Measurements from ENCODE around the gene PGBD1. TPM values are rescaled to one million over a fixed set of nuclear protein-coding genes. Genes with fewer than 3 reads are reported as not detected.

The PGBD1 gene
- total and polyA plus RNA-seq, 2 donors (not counting 1 experiment from before 2014, with no cell fraction given), result 0.55 to 2.4 TPM

DNA sequence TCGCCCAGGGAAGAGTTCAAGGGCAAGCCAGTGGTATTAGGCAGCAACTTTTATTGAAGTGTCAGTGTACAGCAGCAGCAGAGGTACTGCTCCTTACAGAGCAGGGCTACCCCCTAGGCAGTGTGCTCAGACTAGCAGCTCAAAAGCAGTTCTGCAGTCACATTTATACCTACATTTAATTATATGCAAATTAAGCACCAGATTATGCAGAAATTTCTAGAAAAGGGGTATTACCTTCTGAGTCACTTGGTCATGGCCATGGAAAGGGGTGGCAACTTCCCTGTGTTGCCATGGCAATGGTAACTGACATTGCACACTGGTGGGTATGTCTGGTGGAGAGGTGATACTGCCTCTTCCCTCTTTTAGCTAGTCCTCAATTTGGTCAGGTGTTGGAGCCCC is 27.3 kb upstream of the PGBD1 start:
- H3K4me3 ChIP-seq (ENCODE audit: control extremely low read depth in 1 of 5, extremely low read depth in 1 of 5, insufficient read depth in 1 of 5, low read depth in 2 of 5, low read length in 4 of 5), result no peak overlapping the region
- Mint-ChIP-seq H3K27ac (no peak overlapping the region), H3K9me3 (ENCODE audit: insufficient read depth) (no peaks in the 10 kb centered on the region), H3K27me3 (peaks cover 3% of the 10 kb centered on the region), H3K4me3 (no peak overlapping the region), H3K4me1 (peaks cover 29% of the 10 kb centered on the region)
- peaks cover 0 to 12% (median under 1%) of the 10 kb centered on the region in 3 donors for H3K9me3 ChIP-seq (ENCODE audit: control extremely low read depth in 1 of 3, control insufficient read depth in 2 of 3, insufficient read depth in 1 of 3, low read length in 2 of 3)
- no peaks in the 10 kb centered on the region for H3K36me3 ChIP-seq (replicated peaks in 1 of 2; ENCODE audit: control extremely low read depth in 1 of 2, control insufficient read depth in 1 of 2, extremely low read depth in 1 of 2, insufficient read depth in 2 of 2, low read length in 1 of 2)
- no peak overlapping the region for H3K4me2 ChIP-seq (replicated peaks; ENCODE audit: low read depth, low read length, poor library complexity, severe bottlenecking)
- CTCF ChIA-PET, result interaction anchor here (1.1 kb wide), 1 partner anchor 12 kb away, joined by 3 read pairs; no protein-coding TSS in a partner anchor
- no peak for ATAC-seq (ENCODE audit: low read depth)
- peaks cover 14 to 28% of the 10 kb centered on the region in 2 donors for H3K4me1 ChIP-seq (ENCODE audit: control insufficient read depth in 2 of 2, insufficient read depth in 2 of 2, low read length in 2 of 2)
- 100% methylated on average over 1 of the region's 1 CpG for WGBS (ENCODE audit: insufficient coverage)
- no peak overlapping the region for H3K9ac ChIP-seq (ENCODE audit: low read length)
- peak; percentile 27 for DNase-seq
- intact Hi-C loops (cut with micrococcal nuclease), result no loop called here
- H2AFZ ChIP-seq (ENCODE audit: insufficient read depth, low read depth, low read length, poor library complexity, severe bottlenecking), result no peak overlapping the region
- no peak overlapping the region for H3K27ac ChIP-seq (ENCODE audit: low read length in 2 of 2)
- POLR2A ChIA-PET, result no interaction called here
- no peak for TF ChIP-seq EZH2 (IDR thresholded peaks at IDR 0.05; ENCODE audit: borderline replicate concordance, insufficient read depth, low read depth, low read length, poor library complexity, severe bottlenecking)
- TF ChIP-seq, protein P1, sequence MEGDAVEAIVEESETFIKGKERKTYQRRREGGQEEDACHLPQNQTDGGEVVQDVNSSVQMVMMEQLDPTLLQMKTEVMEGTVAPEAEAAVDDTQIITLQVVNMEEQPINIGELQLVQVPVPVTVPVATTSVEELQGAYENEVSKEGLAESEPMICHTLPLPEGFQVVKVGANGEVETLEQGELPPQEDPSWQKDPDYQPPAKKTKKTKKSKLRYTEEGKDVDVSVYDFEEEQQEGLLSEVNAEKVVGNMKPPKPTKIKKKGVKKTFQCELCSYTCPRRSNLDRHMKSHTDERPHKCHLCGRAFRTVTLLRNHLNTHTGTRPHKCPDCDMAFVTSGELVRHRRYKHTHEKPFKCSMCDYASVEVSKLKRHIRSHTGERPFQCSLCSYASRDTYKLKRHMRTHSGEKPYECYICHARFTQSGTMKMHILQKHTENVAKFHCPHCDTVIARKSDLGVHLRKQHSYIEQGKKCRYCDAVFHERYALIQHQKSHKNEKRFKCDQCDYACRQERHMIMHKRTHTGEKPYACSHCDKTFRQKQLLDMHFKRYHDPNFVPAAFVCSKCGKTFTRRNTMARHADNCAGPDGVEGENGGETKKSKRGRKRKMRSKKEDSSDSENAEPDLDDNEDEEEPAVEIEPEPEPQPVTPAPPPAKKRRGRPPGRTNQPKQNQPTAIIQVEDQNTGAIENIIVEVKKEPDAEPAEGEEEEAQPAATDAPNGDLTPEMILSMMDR (IDR thresholded peaks at IDR 0.05), result no peak
- peaks cover 17% of the 10 kb centered on the region for H3K79me2 ChIP-seq (ENCODE audit: control insufficient read depth, insufficient read depth, low read length)
- peaks cover 0 to 3% (median 2%) of the 10 kb centered on the region in 4 experiments for H3K27me3 ChIP-seq (replicated peaks in 1 of 4; ENCODE audit: control extremely low read depth in 1 of 4, control insufficient read depth in 3 of 4, insufficient read depth in 4 of 4, low read length in 3 of 4)
- H4K20me1 ChIP-seq (ENCODE audit: control insufficient read depth, insufficient read depth, low read length, poor library complexity, severe bottlenecking), result no peaks in the 10 kb centered on the region

DNA sequence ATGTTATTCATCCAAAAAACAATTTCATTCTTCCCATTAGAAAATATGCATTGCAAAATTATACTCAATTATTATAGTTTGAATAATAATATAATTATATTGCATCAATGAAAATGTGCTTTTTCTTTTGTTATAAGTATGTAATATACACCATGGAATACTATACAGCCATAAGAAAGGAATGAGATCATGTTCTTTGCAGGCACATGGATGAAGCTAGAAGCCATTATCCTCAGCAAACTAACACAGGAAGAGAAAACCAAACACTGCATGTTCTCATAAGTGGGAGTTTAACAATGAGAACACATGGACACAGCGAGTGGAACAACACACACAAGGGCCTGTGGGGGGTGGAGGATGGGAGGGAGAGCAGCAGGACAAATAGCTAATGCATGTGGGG is 24.3 kb upstream of the PGBD1 start:
- peaks cover 7 to 20% of the 10 kb centered on the region in 2 donors for H3K4me1 ChIP-seq (ENCODE audit: control insufficient read depth in 2 of 2, insufficient read depth in 2 of 2, low read length in 2 of 2)
- ChIA-PET POLR2A (no interaction called here), CTCF (no interaction called here)
- DNase-seq, result no peak
- H3K4me3 ChIP-seq (ENCODE audit: control extremely low read depth in 1 of 5, extremely low read depth in 1 of 5, insufficient read depth in 1 of 5, low read depth in 2 of 5, low read length in 4 of 5), result no peak overlapping the region
- peaks cover 0 to 6% (median 2%) of the 10 kb centered on the region in 4 experiments for H3K27me3 ChIP-seq (replicated peaks in 1 of 4; ENCODE audit: control extremely low read depth in 1 of 4, control insufficient read depth in 3 of 4, insufficient read depth in 4 of 4, low read length in 3 of 4)
- intact Hi-C loops (cut with micrococcal nuclease), result no loop called here
- H3K9me3 ChIP-seq (ENCODE audit: control extremely low read depth in 1 of 3, control insufficient read depth in 2 of 3, insufficient read depth in 1 of 3, low read length in 2 of 3), result peaks cover 0 to 18% (median 6%) of the 10 kb centered on the region in 3 donors
- no peak for ATAC-seq (ENCODE audit: low read depth)
- Mint-ChIP-seq H3K9me3 (ENCODE audit: insufficient read depth) (no peaks in the 10 kb centered on the region), H3K27ac (no peak overlapping the region), H3K27me3 (peaks cover 3% of the 10 kb centered on the region), H3K4me3 (no peak overlapping the region), H3K4me1 (peaks cover 15% of the 10 kb centered on the region)
- no peak overlapping the region for H3K9ac ChIP-seq (ENCODE audit: low read length)
- no CpG with 5 or more reads among the region's 1 CpG for WGBS (ENCODE audit: insufficient coverage)
- no peak overlapping the region for H2AFZ ChIP-seq (ENCODE audit: insufficient read depth, low read depth, low read length, poor library complexity, severe bottlenecking)
- no peak overlapping the region for H3K4me2 ChIP-seq (replicated peaks; ENCODE audit: low read depth, low read length, poor library complexity, severe bottlenecking)
- H4K20me1 ChIP-seq (ENCODE audit: control insufficient read depth, insufficient read depth, low read length, poor library complexity, severe bottlenecking), result no peaks in the 10 kb centered on the region
- peaks cover 10% of the 10 kb centered on the region for H3K79me2 ChIP-seq (ENCODE audit: control insufficient read depth, insufficient read depth, low read length)
- no peak overlapping the region for H3K27ac ChIP-seq (ENCODE audit: low read length in 2 of 2)
- H3K36me3 ChIP-seq (replicated peaks in 1 of 2; ENCODE audit: control extremely low read depth in 1 of 2, control insufficient read depth in 1 of 2, extremely low read depth in 1 of 2, insufficient read depth in 2 of 2, low read length in 1 of 2), result no peaks in the 10 kb centered on the region
- no peak for TF ChIP-seq EZH2 (IDR thresholded peaks at IDR 0.05; ENCODE audit: borderline replicate concordance, insufficient read depth, low read depth, low read length, poor library complexity, severe bottlenecking)
- TF ChIP-seq, protein P1 (IDR thresholded peaks at IDR 0.05), result no peak

Data from B cell (primary cell).